B cell (primary cell): ENCODE measurements around the gene SFXN1. TPM values are rescaled to one million over a fixed set of nuclear protein-coding genes. Genes with fewer than 3 reads are reported as not detected.

ENCODE experiments used
- ATAC-seq: fragments of 200-7000 bp; cut with Tn5 transposase; one replicate; pipeline ENCODE4 v1.10.0; 2021; ENCODE audit warnings: low read depth, mild to moderate bottlenecking, moderate number of reproducible peaks, moderate library complexity
- CTCF ChIA-PET: fragments of 350-600 bp; sonication (Branson Sonifier 250); formaldehyde crosslinking; loops from one replicate; lab custom pipeline; 2021; ENCODE audit warnings: antibody characterized with exemption, inconsistent platforms; lab: Charles Lee
- POLR2A ChIA-PET: fragments of 350-600 bp; sonication (Branson Sonifier 250); formaldehyde crosslinking; loops from one replicate; lab custom pipeline; 2021; ENCODE audit warnings: antibody characterized with exemption; lab: Charles Lee
- DNase-seq: peaks from one replicate; pipeline ENCODE4 v3.0.0; 2013
- H2AFZ ChIP-seq: 2 replicates; pipeline ENCODE4 v1.6.1; 2012; ENCODE audit warnings: mild to moderate bottlenecking, low read depth, low read length; ENCODE audit not compliant: insufficient read depth, poor library complexity, severe bottlenecking
- H3K27ac ChIP-seq, 2 donors: 1 replicate in 1 of 2; 2 replicates in 1 of 2; pipeline ENCODE4 v1.5.1; 2012 to 2013; ENCODE audit warnings: low read length in 2 of 2, mild to moderate bottlenecking in 2 of 2, moderate library complexity in 1 of 2
- H3K27me3 ChIP-seq, 4 experiments: fragments of 200-600 bp in 1 of 4; sonication (generic) in 1 of 4; replicated peaks in 1 of 4; 1 replicate in 2 of 4; 2 replicates in 2 of 4; pipeline versions ENCODE4 v1.6.1 to v1.7.0; 2013 to 2016; ENCODE audit warnings: low read length in 3 of 4, mild to moderate bottlenecking in 2 of 4, mixed read lengths in 1 of 4, moderate library complexity in 1 of 4; ENCODE audit not compliant: insufficient read depth in 4 of 4, control insufficient read depth in 3 of 4; ENCODE audit errors: control extremely low read depth in 1 of 4
- H3K36me3 ChIP-seq, 2 experiments: replicated peaks in 1 of 2; 1 replicate in 1 of 2; 2 replicates in 1 of 2; pipeline versions ENCODE4 v1.6.1 to v1.7.1; 2013; ENCODE audit warnings: low read length in 1 of 2; ENCODE audit not compliant: insufficient read depth in 2 of 2, control insufficient read depth in 1 of 2; ENCODE audit errors: control extremely low read depth in 1 of 2, extremely low read depth in 1 of 2
- H3K4me1 ChIP-seq, 2 donors: fragments of 200-600 bp in 1 of 2; sonication (generic) in 1 of 2; 1 replicate in 1 of 2; 2 replicates in 1 of 2; pipeline versions ENCODE4 v1.5.1 to v1.6.1; 2013 to 2017; ENCODE audit warnings: low read length in 2 of 2; ENCODE audit not compliant: control insufficient read depth in 2 of 2, insufficient read depth in 2 of 2
- H3K4me2 ChIP-seq: replicated peaks from 2 replicates; pipeline ENCODE3; 2012; ENCODE audit warnings: mild to moderate bottlenecking, low read depth, low read length; ENCODE audit not compliant: poor library complexity, severe bottlenecking
- H3K4me3 ChIP-seq, 5 experiments: fragments of 200-600 bp in 1 of 5; sonication (generic) in 1 of 5; 1 replicate in 3 of 5; 2 replicates in 2 of 5; pipeline versions ENCODE4 v1.5.1 to v1.7.0; 2011 to 2016; ENCODE audit warnings: low read length in 4 of 5, mild to moderate bottlenecking in 4 of 5, low read depth in 2 of 5, control low read depth in 1 of 5, moderate library complexity in 1 of 5; ENCODE audit not compliant: insufficient read depth in 1 of 5; ENCODE audit errors: control extremely low read depth in 1 of 5, extremely low read depth in 1 of 5
- H3K79me2 ChIP-seq: fragments of 200-600 bp; sonication (generic); one replicate; pipeline ENCODE4 v1.6.0; 2016; ENCODE audit warnings: low read length; ENCODE audit not compliant: control insufficient read depth, insufficient read depth
- H3K9ac ChIP-seq: fragments of 200-600 bp; sonication (generic); 2 replicates; pipeline ENCODE4 v1.6.1; 2017; ENCODE audit warnings: mild to moderate bottlenecking, low read length, moderate library complexity
- H3K9me3 ChIP-seq, 3 donors: one replicate each; pipeline versions ENCODE4 v1.6.1 to v1.7.1; 2013; ENCODE audit warnings: low read length in 2 of 3; ENCODE audit not compliant: control insufficient read depth in 2 of 3, insufficient read depth in 1 of 3; ENCODE audit errors: control extremely low read depth in 1 of 3
- H4K20me1 ChIP-seq: 2 replicates; pipeline ENCODE4 v1.6.0; 2012; ENCODE audit warnings: mild to moderate bottlenecking, low read length; ENCODE audit not compliant: insufficient read depth, control insufficient read depth, poor library complexity, severe bottlenecking
- H3K27ac Mint-ChIP-seq: one replicate; pipeline ENCODE4 v1.8.0; 2021; ENCODE audit warnings: mixed read lengths
- H3K27me3 Mint-ChIP-seq: one replicate; pipeline ENCODE4 v1.8.0; 2021; ENCODE audit warnings: mixed read lengths
- H3K4me1 Mint-ChIP-seq: one replicate; pipeline ENCODE4 v1.8.0; 2021; ENCODE audit warnings: mixed read lengths
- H3K4me3 Mint-ChIP-seq: one replicate; pipeline ENCODE4 v1.8.0; 2021; ENCODE audit warnings: mixed read lengths
- H3K9me3 Mint-ChIP-seq: one replicate; pipeline ENCODE4 v1.8.0; 2022; ENCODE audit warnings: mixed read lengths; ENCODE audit not compliant: insufficient read depth
- EZH2 ChIP-seq: IDR thresholded peaks from 2 replicates; pipeline ENCODE4 v1.6.1; 2012; ENCODE audit warnings: borderline replicate concordance, low read depth, mild to moderate bottlenecking, moderate library complexity, low read length; ENCODE audit not compliant: insufficient read depth, poor library complexity, severe bottlenecking
- WGBS: methylation state at CpG from one replicate; pipeline ENCODE4 v1.1.5; 2013; ENCODE audit warnings: missing lambda C conversion rate; ENCODE audit not compliant: insufficient coverage; 5-methylcytosine and 5-hydroxymethylcytosine counted together
- intact Hi-C: fragments of 100-400 bp; cut with micrococcal nuclease; formaldehyde crosslinking; loops from one replicate; pipeline ENCODE4 v1.10.0; 2022
- polyA plus RNA-seq: library from polyadenylated mRNA; depleted of rRNA; stranded (reverse); fragments of >200 nt; gene quantifications from 2 replicates; pipeline ENCODE4 v1.2.3, GENCODE V29; 2012
- total RNA-seq, 2 donors: library from RNA; stranded (reverse); fragments of 120-200 nt in 1 of 2; gene quantifications; 1 replicate in 1 of 2; 2 replicates in 1 of 2; pipeline versions ENCODE4 v1.2.3 to v1.2.4, GENCODE V29; 2013 to 2022
- TF ChIP-seq, protein P1 (sequence below): fragments of 200-600 bp; IDR thresholded peaks from one replicate; pipeline ENCODE4 v1.8.0; 2022; ENCODE audit warnings: antibody characterized with exemption, mild to moderate bottlenecking

SFXN1 gene
- total and polyA plus RNA-seq, 2 donors (not counting 1 experiment from before 2014, with no cell fraction given) = 16.4 to 30.5 TPM

DNA sequence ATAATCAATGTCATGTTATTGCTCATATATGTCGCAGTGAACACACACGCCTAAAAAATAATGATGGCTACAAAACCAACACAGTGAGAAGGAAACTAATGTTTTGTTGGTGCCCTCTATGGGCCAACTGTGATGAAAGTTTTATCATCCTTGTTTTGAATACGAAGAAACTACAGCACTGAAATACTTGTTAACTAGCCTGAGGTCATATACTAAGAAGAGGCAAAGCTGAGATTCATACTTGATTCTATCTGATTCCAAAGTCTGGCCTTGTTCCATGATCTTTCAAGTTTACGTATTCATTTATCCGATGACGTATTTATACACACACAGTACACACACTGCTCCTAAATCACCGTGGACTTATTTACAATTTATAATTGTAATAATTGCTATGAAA is 18.2 kb upstream of the SFXN1 start:
- POLR2A ChIA-PET = no interaction called here
- DNase-seq (no peak), ATAC-seq (no peak)

DNA sequence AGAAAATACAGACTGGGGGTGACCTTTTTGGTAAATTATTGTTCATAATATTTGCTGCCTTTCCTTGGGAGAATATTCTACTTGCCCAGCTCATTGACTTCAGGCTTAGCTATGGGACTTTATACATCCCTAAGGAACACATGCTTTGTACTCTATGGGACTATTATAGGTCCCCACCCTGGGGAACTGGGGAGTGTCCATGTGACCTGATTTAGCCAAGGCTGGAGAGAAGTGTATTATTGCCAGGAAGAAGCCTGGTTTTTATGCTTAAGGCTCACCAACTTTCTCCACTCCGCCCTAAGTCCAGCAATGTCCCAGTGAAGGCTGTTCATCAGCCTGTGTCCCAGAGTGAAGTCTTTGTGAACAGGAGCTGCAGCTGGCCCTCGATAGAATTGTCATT is 17.8 kb upstream of the SFXN1 start:
- no peaks in the 10 kb centered on the region for H3K36me3 ChIP-seq
- H3K27ac ChIP-seq = no peak overlapping the region
- H3K79me2 ChIP-seq = no peaks in the 10 kb centered on the region
- no peaks in the 10 kb centered on the region for H4K20me1 ChIP-seq
- intact Hi-C loops = no loop called here
- POLR2A ChIA-PET = no interaction called here
- no peak for DNase-seq
- no peak overlapping the region for H3K27ac Mint-ChIP-seq
- peaks cover 0 to 3% of the 10 kb centered on the region in 2 donors for H3K4me1 ChIP-seq
- H3K27me3 ChIP-seq = peaks cover 0 to 9% (median 0%) of the 10 kb centered on the region in 4 experiments
- TF ChIP-seq EZH2 = no peak
- TF ChIP-seq, protein P1, sequence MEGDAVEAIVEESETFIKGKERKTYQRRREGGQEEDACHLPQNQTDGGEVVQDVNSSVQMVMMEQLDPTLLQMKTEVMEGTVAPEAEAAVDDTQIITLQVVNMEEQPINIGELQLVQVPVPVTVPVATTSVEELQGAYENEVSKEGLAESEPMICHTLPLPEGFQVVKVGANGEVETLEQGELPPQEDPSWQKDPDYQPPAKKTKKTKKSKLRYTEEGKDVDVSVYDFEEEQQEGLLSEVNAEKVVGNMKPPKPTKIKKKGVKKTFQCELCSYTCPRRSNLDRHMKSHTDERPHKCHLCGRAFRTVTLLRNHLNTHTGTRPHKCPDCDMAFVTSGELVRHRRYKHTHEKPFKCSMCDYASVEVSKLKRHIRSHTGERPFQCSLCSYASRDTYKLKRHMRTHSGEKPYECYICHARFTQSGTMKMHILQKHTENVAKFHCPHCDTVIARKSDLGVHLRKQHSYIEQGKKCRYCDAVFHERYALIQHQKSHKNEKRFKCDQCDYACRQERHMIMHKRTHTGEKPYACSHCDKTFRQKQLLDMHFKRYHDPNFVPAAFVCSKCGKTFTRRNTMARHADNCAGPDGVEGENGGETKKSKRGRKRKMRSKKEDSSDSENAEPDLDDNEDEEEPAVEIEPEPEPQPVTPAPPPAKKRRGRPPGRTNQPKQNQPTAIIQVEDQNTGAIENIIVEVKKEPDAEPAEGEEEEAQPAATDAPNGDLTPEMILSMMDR = no peak
- H3K4me1 Mint-ChIP-seq = peaks cover 5% of the 10 kb centered on the region
- H3K4me3 ChIP-seq = no peak overlapping the region
- ATAC-seq = no peak
- H3K9me3 Mint-ChIP-seq = no peaks in the 10 kb centered on the region
- H3K4me2 ChIP-seq = no peak overlapping the region
- peaks cover 0 to 5% (median 0%) of the 10 kb centered on the region in 3 donors for H3K9me3 ChIP-seq
- WGBS = 85% methylated on average over 2 of the region's 2 CpGs
- H2AFZ ChIP-seq = no peak overlapping the region
- CTCF ChIA-PET = interaction anchor here (1.1 to 1.3 kb wide), 2 partner anchors 24 to 26 kb away, joined by 3 to 4 read pairs; no protein-coding TSS in a partner anchor
- no peak overlapping the region for H3K4me3 Mint-ChIP-seq
- peaks cover 30% of the 10 kb centered on the region for H3K27me3 Mint-ChIP-seq
- no peak overlapping the region for H3K9ac ChIP-seq

More for the DNA sequence above, 18.2 kb upstream of the SFXN1 start:
- WGBS = no CpG with 5 or more reads among the region's 7 CpGs
- Histone ChIP-seq H3K4me1 (peaks cover 0 to 3% of the 10 kb centered on the region in 2 donors), H4K20me1 (no peaks in the 10 kb centered on the region), H2AFZ (no peak overlapping the region), H3K4me3 (no peak overlapping the region), H3K27me3 (peaks cover 0 to 9% (median 0%) of the 10 kb centered on the region in 4 experiments), H3K79me2 (no peaks in the 10 kb centered on the region), H3K9me3 (peaks cover 0 to 5% (median 0%) of the 10 kb centered on the region in 3 donors), H3K27ac (no peak overlapping the region), H3K9ac (no peak overlapping the region), H3K4me2 (no peak overlapping the region), H3K36me3 (no peaks in the 10 kb centered on the region)
- Mint-ChIP-seq H3K27ac (no peak overlapping the region), H3K4me1 (peaks cover 5% of the 10 kb centered on the region), H3K27me3 (peaks cover 31% of the 10 kb centered on the region), H3K9me3 (no peaks in the 10 kb centered on the region), H3K4me3 (no peak overlapping the region)
- no peak for TF ChIP-seq EZH2
- TF ChIP-seq, protein P1 = no peak
- CTCF ChIA-PET = interaction anchor here (1.1 kb wide), 1 partner anchor 25 kb away, joined by 3 read pairs; no protein-coding TSS in a partner anchor
- intact Hi-C loops = no loop called here
